GM06990 (cell line): Measurements from ENCODE around the gene ZNF654.
A peak's percentile ranks its signal among the peaks of the same experiment; 100 is the strongest.

Source experiments
- DNase-seq: peaks from one replicate; pipeline ENCODE4 v3.0.0-alpha.2; 2011; ENCODE audit not compliant: insufficient read length; ENCODE audit errors: extremely low read depth
- H3K27me3 ChIP-seq: replicated peaks from 2 replicates; pipeline ENCODE4 v1.6.0; 2011; ENCODE audit warnings: low read length; ENCODE audit not compliant: control insufficient read depth, insufficient read depth
- H3K36me3 ChIP-seq: 2 replicates; pipeline ENCODE4 v1.5.1; 2011; ENCODE audit warnings: low read length; ENCODE audit not compliant: control insufficient read depth, insufficient read depth
- H3K4me3 ChIP-seq: replicated peaks from 2 replicates; pipeline ENCODE4 v1.5.1; 2011; ENCODE audit warnings: low read depth, mild to moderate bottlenecking, control low read depth, low read length
- CTCF ChIP-seq: IDR thresholded peaks from 2 replicates; pipeline ENCODE4 v1.5.1; 2011; ENCODE audit warnings: low read length, control low read depth, mild to moderate bottlenecking, inconsistent platforms; ENCODE audit not compliant: insufficient read depth, poor library complexity, severe bottlenecking

Gene ZNF654

DNA sequence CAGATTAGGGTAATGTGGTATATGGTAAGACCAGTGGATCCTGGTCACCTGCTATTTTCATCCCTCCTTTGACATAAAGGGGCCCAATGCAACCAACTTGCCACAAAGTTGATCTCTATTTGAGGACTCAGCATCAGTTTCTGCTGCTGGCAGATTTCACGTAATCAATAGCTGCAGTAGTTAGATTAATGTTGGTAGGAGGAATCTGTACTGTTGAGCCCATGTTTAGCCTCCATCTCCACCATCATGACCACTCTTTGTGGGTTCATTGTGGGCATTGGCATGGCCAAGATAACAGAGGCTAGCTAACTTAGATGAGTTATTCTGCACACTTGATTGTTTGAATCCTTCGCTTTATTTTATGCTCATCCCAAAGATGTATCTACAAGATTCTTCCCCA lies 30.2 kb upstream of the ZNF654 start:
- no peak for DNase-seq
- no peaks in the 10 kb centered on the region for H3K27me3 ChIP-seq
- H3K36me3 ChIP-seq, result no peaks in the 10 kb centered on the region
- no peak for TF ChIP-seq CTCF
- H3K4me3 ChIP-seq, result no peak overlapping the region

DNA sequence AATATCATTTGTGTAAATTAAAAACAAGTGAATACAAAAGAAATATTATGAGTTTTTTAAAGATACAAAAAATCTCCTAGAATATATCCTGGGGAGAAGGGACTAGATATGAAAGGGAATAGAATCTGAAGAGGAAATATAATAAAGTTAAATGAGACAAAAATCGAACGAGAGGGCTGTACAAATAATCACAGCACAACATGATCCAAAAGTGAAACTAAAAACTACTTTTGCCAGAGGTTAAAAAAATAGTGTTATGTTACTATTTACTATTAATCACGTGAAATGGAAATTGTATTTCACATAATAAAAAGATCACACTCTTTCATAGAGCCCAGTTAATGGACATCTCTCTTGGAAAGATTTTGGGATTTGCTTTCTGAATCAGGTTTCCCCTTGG lies 28.8 kb upstream of the ZNF654 start:
- H3K36me3 ChIP-seq, result no peaks in the 10 kb centered on the region
- H3K27me3 ChIP-seq, result no peaks in the 10 kb centered on the region
- DNase-seq, result no peak
- no peak overlapping the region; the same call in 1 of the 2 replicates for H3K4me3 ChIP-seq
- TF ChIP-seq CTCF, result no peak

DNA sequence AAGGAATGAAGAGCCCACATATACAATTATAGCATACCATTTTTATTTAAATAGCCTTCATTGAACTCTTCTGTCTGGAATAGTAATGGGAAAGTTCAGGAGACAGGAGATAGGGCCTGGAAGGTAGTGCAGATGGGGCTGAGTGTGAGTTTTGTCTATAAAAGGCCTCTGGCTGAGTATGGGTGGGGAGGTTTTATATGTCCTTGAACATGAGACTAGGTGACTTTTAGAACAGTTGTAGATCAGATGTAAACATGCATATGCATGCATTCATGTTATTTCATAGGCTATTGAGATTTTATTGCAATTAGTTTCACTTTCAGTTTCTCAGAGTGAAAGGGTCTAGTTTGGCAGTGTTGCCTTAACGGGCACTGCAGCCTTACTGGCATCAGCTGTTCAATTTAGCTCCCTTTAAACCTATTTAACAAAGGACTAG lies 27.4 kb upstream of the ZNF654 start:
- peak overlapping the region; percentile 35; the same call in 1 of the 2 replicates for H3K4me3 ChIP-seq
- H3K36me3 ChIP-seq, result no peaks in the 10 kb centered on the region
- DNase-seq, result peak; percentile 12
- TF ChIP-seq CTCF, result no peak
- H3K27me3 ChIP-seq, result no peaks in the 10 kb centered on the region

- no peak overlapping the region; the same call in 1 of the 2 replicates for H3K4me3 ChIP-seq
- no peaks in the 10 kb centered on the region for H3K27me3 ChIP-seq
- no peak for DNase-seq
- TF ChIP-seq CTCF, result no peak
- H3K36me3 ChIP-seq, result no peaks in the 10 kb centered on the region
These were observed 26.8 kb upstream of the ZNF654 start for GRCh38 chr3:88032245-88032644.

DNA sequence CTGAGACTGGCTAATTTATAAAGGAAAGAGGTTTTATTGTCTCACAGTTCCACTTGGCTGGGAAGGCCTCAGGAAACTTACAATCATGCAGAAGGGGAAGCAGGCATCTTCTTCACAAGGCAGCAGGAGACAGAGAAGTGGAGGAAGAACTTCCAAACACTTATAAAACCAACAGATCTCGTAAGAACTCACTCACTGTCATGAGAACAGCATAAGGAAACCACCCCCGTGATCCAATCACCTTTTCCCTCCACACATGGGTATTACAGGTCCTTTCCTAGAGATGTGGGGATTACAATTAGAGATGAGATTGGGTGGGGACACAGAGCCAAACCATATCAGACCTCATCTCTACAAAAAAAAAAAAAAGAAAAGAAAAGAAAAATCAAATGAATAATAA lies 26.0 kb upstream of the ZNF654 start:
- Histone ChIP-seq H3K4me3 (no peak overlapping the region), H3K27me3 (no peaks in the 10 kb centered on the region), H3K36me3 (no peaks in the 10 kb centered on the region)
- no peak for DNase-seq
- TF ChIP-seq CTCF, result no peak

- no peaks in the 10 kb centered on the region for H3K27me3 ChIP-seq
- no peaks in the 10 kb centered on the region for H3K36me3 ChIP-seq
- H3K4me3 ChIP-seq, result no peak overlapping the region
- TF ChIP-seq CTCF, result no peak
- no peak for DNase-seq
These were observed 25.2 kb upstream of the ZNF654 start for GRCh38 chr3:88033808-88034207.
